Smooth muscle cell (in vitro differentiated cells): ENCODE measurements around the gene HS3ST2. TPM values are rescaled to one million over a fixed set of nuclear protein-coding genes. Genes with fewer than 3 reads are reported as not detected.
"Not testable (repeated sequence)": the region's sequence is repeated elsewhere in the genome, so short reads cannot be mapped to it uniquely, and the experiment has no call there.

Experiments used
- DNase-seq: peaks from one replicate; lab custom pipeline; 2025; ENCODE audit not compliant: unreplicated experiment; lab: John Stamatoyannopoulos, UW
- H2AFZ ChIP-seq: fragments of 200-600 bp; sonication (generic); 2 replicates; pipeline ENCODE4 v1.6.0; 2016; ENCODE audit warnings: antibody characterized with exemption, low read depth, mild to moderate bottlenecking
- H3F3A ChIP-seq: fragments of 200-600 bp; sonication (generic); 2 replicates; pipeline ENCODE4 v1.6.0; 2017; ENCODE audit warnings: antibody characterized with exemption, low read depth
- H3K27ac ChIP-seq: fragments of 200-600 bp; sonication (generic); 2 replicates; pipeline ENCODE4 v1.5.1; 2016; ENCODE audit warnings: low read depth, mild to moderate bottlenecking
- H3K27me3 ChIP-seq: fragments of 200-600 bp; sonication (generic); 2 replicates; pipeline ENCODE4 v1.6.1; 2016; ENCODE audit warnings: low read depth, mild to moderate bottlenecking
- H3K36me3 ChIP-seq: fragments of 200-600 bp; sonication (generic); 2 replicates; pipeline ENCODE4 v1.5.1; 2016; ENCODE audit warnings: low read depth
- H3K4me1 ChIP-seq: fragments of 200-600 bp; sonication (generic); 2 replicates; pipeline ENCODE4 v1.5.1; 2016; ENCODE audit warnings: low read depth
- H3K4me2 ChIP-seq: fragments of 200-600 bp; sonication (generic); 2 replicates; pipeline ENCODE4 v1.6.0; 2016; ENCODE audit warnings: mild to moderate bottlenecking
- H3K4me3 ChIP-seq: fragments of 200-600 bp; sonication (generic); 2 replicates; pipeline ENCODE4 v1.5.1; 2016; ENCODE audit warnings: mild to moderate bottlenecking
- H3K79me2 ChIP-seq: fragments of 200-600 bp; sonication (generic); 2 replicates; pipeline ENCODE4 v1.6.0; 2016; ENCODE audit warnings: low read depth, mild to moderate bottlenecking
- H3K9ac ChIP-seq: fragments of 200-600 bp; sonication (generic); 2 replicates; pipeline ENCODE4 v1.6.0; 2016; ENCODE audit warnings: low read depth
- H3K9me3 ChIP-seq: fragments of 200-600 bp; sonication (generic); replicated peaks from 2 replicates; pipeline ENCODE4 v1.5.1; 2016; ENCODE audit warnings: low read depth
- H4K20me1 ChIP-seq: fragments of 200-600 bp; sonication (generic); 2 replicates; pipeline ENCODE4 v1.6.0; 2016; ENCODE audit warnings: low read depth
- CTCF ChIP-seq: fragments of 200-600 bp; sonication (generic); IDR thresholded peaks from 2 replicates; pipeline ENCODE4 v1.5.1; 2017; ENCODE audit warnings: borderline replicate concordance, mild to moderate bottlenecking, antibody characterized with exemption; ENCODE audit not compliant: insufficient read depth, poor library complexity, severe bottlenecking
- WGBS: methylation state at CpG from one replicate; pipeline ENCODE4 v1.1.7; 2016; ENCODE audit warnings: low lambda C conversion rate; 5-methylcytosine and 5-hydroxymethylcytosine counted together
- polyA plus RNA-seq: library from polyadenylated mRNA; unstranded; fragments of >200 nt; fragmentation: Nextera tagmentation; extraction: Ambion mirVana; gene quantifications from 2 replicates; pipeline ENCODE4 v1.2.1, GENCODE V29; 2016
- total RNA-seq: library from RNA; depleted of rRNA; stranded (reverse); fragments of >200 nt; gene quantifications from 2 replicates; pipeline ENCODE4 v1.2.3, GENCODE V29; 2014

HS3ST2 gene
- total and polyA plus RNA-seq, 2 experiments from 2014 or later, result not detected

GRCh38 chr16:22938647-22939046 is 124.7 kb downstream of the HS3ST2 start:
- DNase-seq, result no peak
- H3K4me1 ChIP-seq, result no peaks in the 10 kb centered on the region
- no peaks in the 10 kb centered on the region for H3K36me3 ChIP-seq
- no peak overlapping the region for H3K4me2 ChIP-seq
- no peak for TF ChIP-seq CTCF
- no peaks in the 10 kb centered on the region for H3K79me2 ChIP-seq
- no peak overlapping the region for H2AFZ ChIP-seq
- H3K4me3 ChIP-seq, result no peak overlapping the region
- no peaks in the 10 kb centered on the region for H4K20me1 ChIP-seq
- H3K27ac ChIP-seq, result no peak overlapping the region
- WGBS, result 76% methylated on average over 1 of the region's 1 CpG
- H3K9me3 ChIP-seq, result no peaks in the 10 kb centered on the region
- H3F3A ChIP-seq, result no peaks in the 10 kb centered on the region
- peaks cover 8% of the 10 kb centered on the region for H3K27me3 ChIP-seq
- H3K9ac ChIP-seq, result no peak overlapping the region

GRCh38 chr16:22939744-22940363 is 125.9 kb downstream of the HS3ST2 start:
- not testable (repeated sequence) for H2AFZ ChIP-seq, H3F3A ChIP-seq, H3K79me2 ChIP-seq, H3K36me3 ChIP-seq, H3K9ac ChIP-seq, H3K9me3 ChIP-seq, H3K4me1 ChIP-seq, H3K27ac ChIP-seq, H4K20me1 ChIP-seq, H3K4me2 ChIP-seq, H3K4me3 ChIP-seq, DNase-seq
- 68% methylated on average over 4 of the region's 4 CpGs for WGBS
- peaks cover 14% of the 10 kb centered on the region for H3K27me3 ChIP-seq

GRCh38 chr16:22941970-22942501 is 128.1 kb downstream of the HS3ST2 start:
- peaks cover 14% of the 10 kb centered on the region for H3K27me3 ChIP-seq
- no peaks in the 10 kb centered on the region for H3K4me1 ChIP-seq
- no peaks in the 10 kb centered on the region for H3K36me3 ChIP-seq
- H3K27ac ChIP-seq, result no peak overlapping the region
- H3K9ac ChIP-seq, result no peak overlapping the region
- no peaks in the 10 kb centered on the region for H3K79me2 ChIP-seq
- DNase-seq, result no peak
- H3K9me3 ChIP-seq, result no peaks in the 10 kb centered on the region
- no peak overlapping the region for H2AFZ ChIP-seq
- TF ChIP-seq CTCF, result no peak
- H4K20me1 ChIP-seq, result no peaks in the 10 kb centered on the region
- 91% methylated on average over 2 of the region's 2 CpGs for WGBS
- no peak overlapping the region for H3K4me2 ChIP-seq
- H3K4me3 ChIP-seq, result no peak overlapping the region
- no peaks in the 10 kb centered on the region for H3F3A ChIP-seq

GRCh38 chr16:22942811-22943210 is 128.8 kb downstream of the HS3ST2 start:
- DNase-seq, result no peak
- no peak overlapping the region for H2AFZ ChIP-seq
- no peaks in the 10 kb centered on the region for H3F3A ChIP-seq
- no peaks in the 10 kb centered on the region for H4K20me1 ChIP-seq
- H3K36me3 ChIP-seq, result no peaks in the 10 kb centered on the region
- no peak for TF ChIP-seq CTCF
- no peak overlapping the region for H3K27ac ChIP-seq
- WGBS, result 88% methylated on average over 1 of the region's 1 CpG
- no peaks in the 10 kb centered on the region for H3K4me1 ChIP-seq
- no peak overlapping the region for H3K4me2 ChIP-seq
- no peak overlapping the region for H3K9ac ChIP-seq
- H3K27me3 ChIP-seq, result peaks cover 14% of the 10 kb centered on the region
- H3K9me3 ChIP-seq, result no peaks in the 10 kb centered on the region
- H3K4me3 ChIP-seq, result no peak overlapping the region
- H3K79me2 ChIP-seq, result no peaks in the 10 kb centered on the region
